MG63 (cell line): ENCODE data around the gene EIF4EBP2. TPM values are rescaled to one million over a fixed set of nuclear protein-coding genes. Genes with fewer than 3 reads are reported as not detected.
A peak's percentile ranks its signal among the peaks of the same experiment; 100 is the strongest.

ENCODE experiments used
- DNase-seq: peaks from one replicate; pipeline ENCODE4 v3.0.0-alpha.2; 2020
- H3K27me3 ChIP-seq: fragments of 250-450 bp; sonication (Bioruptor Pico); 2 replicates; pipeline ENCODE4 v1.5.1; 2020; ENCODE audit warnings: mild to moderate bottlenecking, moderate library complexity
- H3K36me3 ChIP-seq: fragments of 250-450 bp; sonication (Bioruptor Pico); 2 replicates; pipeline ENCODE4 v1.5.1; 2020; ENCODE audit warnings: mild to moderate bottlenecking, moderate library complexity
- H3K4me3 ChIP-seq: fragments of 250-450 bp; sonication (Bioruptor Pico); 2 replicates; pipeline ENCODE4 v1.5.1; 2020; ENCODE audit warnings: mild to moderate bottlenecking, moderate library complexity
- H3K9me3 ChIP-seq: fragments of 250-450 bp; sonication (Bioruptor Pico); 2 replicates; pipeline ENCODE4 v1.5.1; 2020; ENCODE audit warnings: mild to moderate bottlenecking, moderate library complexity
- total RNA-seq: library from RNA; depleted of rRNA; stranded (reverse); fragments of >200 nt; shearing (Covaris generic); gene quantifications from 2 replicates; pipeline ENCODE4 v1.2.3, GENCODE V29; 2014; ENCODE audit warnings: low replicate concordance

EIF4EBP2 gene
- total RNA-seq, 1 experiment from 2014 or later, result 5.1 TPM

DNA sequence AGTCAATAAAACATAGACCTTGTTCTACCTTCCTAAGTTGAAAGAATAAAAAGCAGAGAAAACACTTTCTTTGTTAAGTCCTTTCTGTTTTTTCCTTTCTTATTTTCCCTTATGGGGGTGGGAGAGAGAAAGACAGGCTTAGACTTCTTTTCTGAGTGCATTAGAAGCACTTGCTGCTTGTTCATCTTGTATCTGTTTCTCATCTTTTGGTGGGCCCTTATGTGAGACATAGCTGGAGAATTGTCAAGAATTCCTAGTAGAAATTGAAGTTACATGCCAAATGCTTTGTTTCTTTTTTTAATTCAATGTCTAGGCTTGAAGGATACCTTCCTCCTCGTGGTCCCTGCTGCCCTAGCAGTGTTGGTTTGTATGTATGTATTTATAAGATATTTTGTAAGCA is 6.7 kb downstream of the EIF4EBP2 start:
- no peaks in the 10 kb centered on the region for H3K27me3 ChIP-seq
- H3K36me3 ChIP-seq, result peaks cover 20% of the 10 kb centered on the region
- H3K9me3 ChIP-seq, result no peaks in the 10 kb centered on the region
- no peak for DNase-seq
- no peak overlapping the region for H3K4me3 ChIP-seq

DNA sequence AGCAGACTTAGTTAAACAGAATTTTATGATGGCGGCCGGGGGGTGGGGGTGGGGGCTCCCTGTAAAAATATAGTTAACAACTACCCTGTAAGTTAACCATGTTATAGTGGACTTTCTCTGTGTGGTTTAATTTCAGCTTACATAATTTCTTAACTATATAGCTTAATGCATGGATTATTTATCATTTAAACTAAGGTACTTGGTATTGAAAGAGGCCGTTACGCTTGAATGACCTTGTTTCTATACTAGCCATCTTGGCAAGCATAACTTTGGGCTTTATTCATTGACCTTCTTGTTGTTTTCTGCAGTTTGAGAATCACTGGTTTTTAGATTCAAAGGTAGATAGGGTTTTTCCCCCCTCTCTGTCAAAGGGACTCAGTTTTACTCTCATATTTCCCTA is 8.4 kb downstream of the EIF4EBP2 start:
- Histone ChIP-seq H3K27me3 (no peaks in the 10 kb centered on the region), H3K9me3 (no peaks in the 10 kb centered on the region), H3K4me3 (no peak overlapping the region), H3K36me3 (peaks cover 20% of the 10 kb centered on the region)
- DNase-seq, result no peak

- no peaks in the 10 kb centered on the region for H3K27me3 ChIP-seq
- H3K36me3 ChIP-seq, result peaks cover 27% of the 10 kb centered on the region
- DNase-seq, result no peak
- H3K4me3 ChIP-seq, result no peak overlapping the region
- no peaks in the 10 kb centered on the region for H3K9me3 ChIP-seq
Observed at GRCh38 chr10:70417568-70417967, 13.6 kb downstream of the EIF4EBP2 start.

DNA sequence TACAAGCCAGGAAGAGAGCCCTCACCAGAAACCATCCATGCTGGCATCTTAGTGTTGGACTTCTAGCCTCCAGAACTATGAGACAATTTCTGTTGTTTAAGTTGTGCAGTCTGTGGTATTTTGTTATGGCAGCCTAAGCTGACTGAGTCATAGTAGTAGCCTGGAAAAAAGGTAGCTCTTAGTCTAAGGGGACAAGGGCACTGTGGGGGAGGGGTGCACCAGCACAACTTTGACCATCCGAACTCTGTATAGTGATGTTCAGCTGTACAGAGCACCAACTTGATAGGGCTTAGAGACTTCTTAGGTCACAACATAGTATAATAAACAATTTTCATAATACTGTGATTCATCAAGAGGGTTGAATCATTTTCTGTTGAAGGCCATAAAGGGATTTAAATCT is 14.3 kb downstream of the EIF4EBP2 start:
- Histone ChIP-seq H3K27me3 (no peaks in the 10 kb centered on the region), H3K36me3 (peaks cover 30% of the 10 kb centered on the region), H3K9me3 (no peaks in the 10 kb centered on the region), H3K4me3 (no peak overlapping the region)
- peak; percentile 67 for DNase-seq

GRCh38 chr10:70418713-70419112 is 14.8 kb downstream of the EIF4EBP2 start:
- no peak for DNase-seq
- no peaks in the 10 kb centered on the region for H3K9me3 ChIP-seq
- peaks cover 33% of the 10 kb centered on the region for H3K36me3 ChIP-seq
- no peaks in the 10 kb centered on the region for H3K27me3 ChIP-seq
- H3K4me3 ChIP-seq, result no peak overlapping the region

DNA sequence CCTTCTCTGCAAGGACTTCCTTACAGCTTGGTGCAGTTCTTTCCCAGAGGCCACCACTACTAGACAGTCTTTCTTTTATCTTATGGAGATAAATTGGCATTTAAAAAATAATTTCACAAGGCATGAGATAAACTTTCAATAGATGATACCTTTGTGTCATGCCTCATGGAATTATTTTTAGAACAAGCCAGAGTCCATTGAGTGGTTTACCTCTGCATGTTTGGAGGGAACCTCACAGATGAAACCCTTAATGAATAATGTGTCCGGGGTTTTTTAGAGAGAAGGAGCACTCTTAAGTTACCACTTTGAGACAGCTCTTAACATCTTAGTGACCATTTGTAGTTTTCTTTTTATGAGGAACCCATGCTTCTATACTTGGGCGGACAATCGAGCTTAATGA is 20.4 kb downstream of the EIF4EBP2 start:
- DNase-seq, result no peak
- Histone ChIP-seq H3K36me3 (peaks cover 50% of the 10 kb centered on the region), H3K27me3 (no peaks in the 10 kb centered on the region), H3K9me3 (no peaks in the 10 kb centered on the region), H3K4me3 (no peak overlapping the region)

GRCh38 chr10:70425096-70425495 is 21.2 kb downstream of the EIF4EBP2 start:
- H3K27me3 ChIP-seq, result no peaks in the 10 kb centered on the region
- H3K9me3 ChIP-seq, result no peaks in the 10 kb centered on the region
- peaks cover 49% of the 10 kb centered on the region for H3K36me3 ChIP-seq
- DNase-seq, result no peak
- H3K4me3 ChIP-seq, result no peak overlapping the region

- DNase-seq, result no peak
- peaks cover 37% of the 10 kb centered on the region for H3K36me3 ChIP-seq
- no peak overlapping the region for H3K4me3 ChIP-seq
- H3K9me3 ChIP-seq, result no peaks in the 10 kb centered on the region
- H3K27me3 ChIP-seq, result no peaks in the 10 kb centered on the region
Observed at GRCh38 chr10:70426823-70427222, 22.9 kb downstream of the EIF4EBP2 start.

GRCh38 chr10:70430493-70431445 is 26.8 kb downstream of the EIF4EBP2 start:
- no peak overlapping the region for H3K4me3 ChIP-seq
- peaks cover 7% of the 10 kb centered on the region for H3K36me3 ChIP-seq
- DNase-seq, result peak; percentile 20
- H3K9me3 ChIP-seq, result no peaks in the 10 kb centered on the region
- H3K27me3 ChIP-seq, result no peaks in the 10 kb centered on the region

- H3K27me3 ChIP-seq, result no peaks in the 10 kb centered on the region
- H3K9me3 ChIP-seq, result no peaks in the 10 kb centered on the region
- H3K36me3 ChIP-seq, result peaks cover 5% of the 10 kb centered on the region
- H3K4me3 ChIP-seq, result no peak overlapping the region
- no peak for DNase-seq
Observed at GRCh38 chr10:70432101-70432500, 28.2 kb downstream of the EIF4EBP2 start.

- Histone ChIP-seq H3K4me3 (no peak overlapping the region), H3K9me3 (no peaks in the 10 kb centered on the region), H3K36me3 (peaks cover 5% of the 10 kb centered on the region), H3K27me3 (no peaks in the 10 kb centered on the region)
- no peak for DNase-seq
Observed at GRCh38 chr10:70432561-70433263, 28.8 kb downstream of the EIF4EBP2 start.

DNA sequence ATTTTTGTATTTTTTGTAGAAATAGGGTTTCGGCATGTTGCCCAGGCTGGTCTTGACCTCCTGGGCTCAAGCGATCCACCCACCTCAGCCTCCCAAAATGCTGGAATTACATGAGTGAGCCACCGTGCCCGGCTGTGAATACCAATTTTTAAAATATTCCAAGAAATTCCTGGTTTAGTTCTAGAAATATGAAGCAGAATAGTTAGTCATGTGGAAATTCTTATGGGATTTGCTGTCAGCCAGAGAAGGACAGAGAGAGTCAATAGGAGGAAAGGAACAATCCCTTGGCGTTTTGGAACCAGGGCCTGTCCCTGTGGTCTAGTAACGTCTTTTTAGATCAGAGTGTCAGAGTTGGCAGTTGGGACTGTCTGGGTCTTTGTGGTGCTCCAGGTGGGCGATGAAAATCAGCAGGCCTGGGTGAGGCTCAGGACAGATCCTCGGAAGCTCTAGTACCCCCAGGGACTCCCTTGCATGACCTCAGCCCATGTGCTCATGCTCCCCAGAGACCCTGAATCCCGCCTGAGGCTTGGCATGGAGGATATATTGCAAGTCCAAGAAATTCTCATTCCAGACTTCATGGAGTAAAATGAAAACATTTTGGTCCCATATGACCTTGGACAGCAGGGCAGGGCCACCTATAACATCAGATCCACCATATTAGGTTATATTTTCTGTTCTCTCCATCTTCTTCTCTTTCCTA is 29.8 kb downstream of the EIF4EBP2 start:
- no peak for DNase-seq
- peaks cover 5% of the 10 kb centered on the region for H3K36me3 ChIP-seq
- H3K27me3 ChIP-seq, result no peaks in the 10 kb centered on the region
- H3K4me3 ChIP-seq, result no peak overlapping the region
- no peaks in the 10 kb centered on the region for H3K9me3 ChIP-seq

DNA sequence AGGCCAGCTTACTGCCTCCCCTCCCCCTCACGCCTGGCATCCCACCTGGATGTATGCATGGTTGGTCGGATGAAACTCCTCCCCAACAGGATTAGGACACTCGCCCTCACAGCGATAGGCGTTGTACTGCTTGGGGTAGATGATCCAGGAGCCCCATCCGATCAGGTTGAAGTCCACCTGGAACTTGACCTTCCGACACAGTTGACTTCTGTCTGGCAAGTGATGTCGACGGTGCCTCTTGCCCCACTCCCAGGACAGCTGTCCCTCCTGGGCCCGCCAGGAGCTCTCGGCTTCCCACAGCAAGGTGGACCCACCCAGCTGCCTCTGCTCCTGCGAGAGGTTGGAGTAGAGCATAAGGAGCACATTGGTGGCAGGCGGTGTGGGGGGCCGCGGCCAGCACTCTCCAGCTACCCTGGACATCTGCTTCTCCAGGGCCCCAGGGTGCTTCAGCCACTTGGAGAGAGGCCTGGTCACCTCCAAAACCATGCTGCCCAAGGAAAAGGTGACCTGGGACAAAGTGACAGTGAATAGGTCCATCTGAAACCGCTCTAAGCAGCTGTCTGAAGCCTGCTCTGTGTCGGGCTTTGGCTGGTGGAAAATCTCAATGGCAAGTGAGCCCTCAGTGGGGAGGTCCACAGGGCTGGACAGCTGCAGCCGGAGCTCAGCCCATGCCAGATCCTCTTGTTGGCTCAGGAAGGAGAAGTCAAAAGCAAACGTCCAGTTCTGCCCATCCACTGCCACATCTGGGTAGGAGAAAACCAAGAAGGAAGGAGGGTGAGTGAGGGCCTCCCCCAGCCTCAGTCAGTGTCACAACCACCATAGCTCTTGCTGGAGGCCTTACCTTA is 31.5 kb downstream of the EIF4EBP2 start:
- Histone ChIP-seq H3K9me3 (no peaks in the 10 kb centered on the region), H3K27me3 (peaks cover 1% of the 10 kb centered on the region), H3K4me3 (no peak overlapping the region), H3K36me3 (no peaks in the 10 kb centered on the region; the same call in 1 of the 2 replicates)
- DNase-seq, result no peak

DNA sequence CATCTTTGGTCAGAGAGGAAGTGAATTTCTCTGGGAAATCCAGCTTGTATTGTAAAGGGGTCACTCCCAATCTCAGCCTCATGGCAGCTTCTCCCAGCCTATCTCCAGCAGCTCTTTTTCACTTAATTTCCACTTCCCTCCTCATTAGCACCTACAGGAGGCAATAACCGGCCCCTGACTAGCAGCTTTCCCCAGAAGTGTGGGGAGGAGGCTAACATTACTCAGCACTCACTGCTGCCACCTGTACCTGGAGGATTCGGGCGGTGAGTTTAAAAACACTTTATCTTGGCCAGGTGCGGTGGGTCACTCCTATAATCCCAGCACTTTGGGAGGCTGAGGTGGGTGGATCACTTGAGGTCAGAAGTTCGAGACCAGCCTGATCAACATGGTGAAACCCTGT is 33.8 kb downstream of the EIF4EBP2 start:
- no peaks in the 10 kb centered on the region for H3K9me3 ChIP-seq
- H3K4me3 ChIP-seq, result no peak overlapping the region
- H3K36me3 ChIP-seq, result no peaks in the 10 kb centered on the region
- peaks cover 10% of the 10 kb centered on the region for H3K27me3 ChIP-seq
- no peak for DNase-seq

DNA sequence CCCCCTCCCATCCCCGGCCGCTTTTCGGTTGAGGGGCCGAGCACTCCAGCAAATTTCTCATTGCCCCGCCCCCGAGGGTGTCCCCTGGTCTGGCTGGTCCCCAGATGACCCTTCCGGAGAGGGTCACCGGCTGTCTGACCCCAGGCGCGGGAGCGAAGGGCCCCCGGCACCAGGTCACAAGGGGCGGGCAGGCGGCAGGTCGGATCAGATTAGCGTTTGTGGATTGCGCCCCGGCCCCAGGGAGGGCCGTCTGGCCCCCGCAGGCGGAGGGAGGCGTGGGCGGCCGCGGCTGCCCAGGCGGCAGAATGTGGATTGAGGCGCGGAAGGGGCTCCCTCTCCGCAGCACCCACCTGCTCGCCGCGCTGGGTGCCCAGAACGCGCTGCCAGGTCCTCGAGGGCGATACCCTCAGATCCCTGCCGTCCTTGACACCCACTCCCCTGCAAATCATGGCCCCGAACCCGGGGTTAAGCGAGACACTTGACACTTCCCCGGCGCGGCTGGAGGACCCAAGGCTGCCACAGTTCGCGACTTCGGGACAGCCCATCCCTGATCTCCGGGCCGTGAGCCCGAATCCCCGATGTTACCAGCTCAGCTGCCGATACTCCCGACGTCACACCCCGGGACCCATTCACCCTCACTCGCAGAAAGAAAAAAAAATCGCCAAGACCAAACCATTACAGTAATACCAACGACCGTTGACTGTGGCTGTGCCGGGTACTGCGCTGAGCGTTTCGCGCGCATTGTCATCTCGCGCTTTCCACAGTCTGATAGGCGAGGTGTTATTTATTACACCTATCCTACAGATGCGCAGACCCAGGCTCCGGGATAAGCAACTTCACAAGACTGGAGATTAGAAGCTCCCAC is 36.6 kb downstream of the EIF4EBP2 start:
- H3K27me3 ChIP-seq, result peaks cover 10% of the 10 kb centered on the region
- no peak overlapping the region for H3K4me3 ChIP-seq
- H3K9me3 ChIP-seq, result no peaks in the 10 kb centered on the region
- H3K36me3 ChIP-seq, result no peaks in the 10 kb centered on the region
- no peak for DNase-seq
